Measurements from ENCODE around the gene HOXD12. TPM values are rescaled to one million over a fixed set of nuclear protein-coding genes. Genes with fewer than 3 reads are reported as not detected.

HOXD12 gene
- total and polyA plus RNA-seq, 5 donors: not detected

DNA sequence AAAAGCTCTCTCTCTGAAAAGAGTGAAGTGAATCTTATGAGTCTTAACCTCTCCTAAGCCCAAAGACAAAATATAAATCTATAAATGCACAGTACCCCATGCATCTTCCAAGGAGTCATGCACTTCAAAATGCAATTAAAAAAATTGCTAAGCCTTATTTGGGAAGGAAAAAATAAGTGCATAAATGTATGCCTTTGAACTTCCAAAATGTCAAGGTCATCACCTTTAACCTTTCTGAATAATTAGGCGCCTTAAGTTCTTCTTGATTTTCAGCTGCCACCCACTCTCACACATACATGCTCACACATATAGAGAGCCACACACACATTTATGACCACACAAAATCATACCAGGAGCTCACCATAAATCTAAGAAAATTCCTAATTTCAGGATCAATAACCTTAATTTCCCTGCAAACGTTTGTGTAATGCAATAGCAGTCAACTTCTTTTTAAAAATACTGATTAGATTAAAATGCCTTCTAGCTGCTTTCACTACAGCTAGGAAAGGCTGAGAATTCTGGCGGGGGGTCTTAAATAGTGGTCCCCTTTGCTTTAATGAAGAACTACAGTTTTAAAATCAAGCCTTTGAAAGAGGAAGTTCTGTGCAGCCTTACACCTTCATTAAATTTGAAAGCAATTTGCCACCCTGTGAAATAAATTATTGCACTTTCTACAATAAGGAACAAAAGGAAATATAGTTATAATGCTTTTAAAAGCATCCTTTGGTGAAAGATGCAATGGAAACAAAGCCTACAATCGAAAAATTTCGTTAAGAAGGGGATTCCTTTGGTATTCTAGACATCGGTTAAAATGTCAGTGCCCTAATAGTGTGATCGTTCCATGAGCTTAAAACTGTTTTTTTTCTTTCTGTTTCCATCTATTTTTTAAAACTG lies 11.1 kb downstream of the HOXD12 start:
- DNase-seq (no peak), ATAC-seq (no peak)
- WGBS: 16% methylated on average over 7 of the region's 7 CpGs
- intact Hi-C loops (cut with DNase I): no loop called here
- Histone ChIP-seq H3K4me1 (ENCODE audit: control insufficient read depth, insufficient read depth, low read length) (no peaks in the 10 kb centered on the region), H3K9me3 (ENCODE audit: control insufficient read depth, low read length) (no peaks in the 10 kb centered on the region), H3K27ac (ENCODE audit: low read length) (no peak overlapping the region), H3K27me3 (ENCODE audit: control insufficient read depth, insufficient read depth) (peaks cover 7% of the 10 kb centered on the region), H3K4me3 (ENCODE audit: low read length) (no peak overlapping the region)

DNA sequence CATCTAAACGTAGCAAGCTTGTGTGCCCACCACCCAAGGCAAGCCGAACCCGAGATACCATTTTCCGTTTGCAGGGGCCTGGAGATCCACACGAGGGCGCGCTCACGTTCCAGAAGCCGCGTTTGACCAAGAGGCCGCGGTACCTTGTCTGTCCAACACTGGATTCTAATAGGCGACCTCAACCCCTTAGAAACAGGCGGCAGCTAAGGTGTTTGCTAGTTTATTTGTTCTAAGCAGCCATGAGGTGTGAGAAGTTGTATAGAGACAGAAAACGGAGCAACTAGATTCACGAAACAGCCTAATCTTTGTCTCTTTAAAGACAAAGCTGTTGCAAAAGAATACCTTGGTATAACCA lies 11.7 kb downstream of the HOXD12 start:
- DNase-seq (peak in 1 of 3 donors; percentile 22), ATAC-seq (no peak)
- intact Hi-C loops (cut with DNase I): no loop called here
- 4% methylated on average over 16 of the region's 16 CpGs for WGBS
- Histone ChIP-seq H3K27ac (ENCODE audit: low read length) (no peak overlapping the region), H3K4me3 (ENCODE audit: low read length) (no peak overlapping the region), H3K4me1 (ENCODE audit: control insufficient read depth, insufficient read depth, low read length) (no peaks in the 10 kb centered on the region), H3K9me3 (ENCODE audit: control insufficient read depth, low read length) (no peaks in the 10 kb centered on the region), H3K27me3 (ENCODE audit: control insufficient read depth, insufficient read depth) (peaks cover 7% of the 10 kb centered on the region)

DNA sequence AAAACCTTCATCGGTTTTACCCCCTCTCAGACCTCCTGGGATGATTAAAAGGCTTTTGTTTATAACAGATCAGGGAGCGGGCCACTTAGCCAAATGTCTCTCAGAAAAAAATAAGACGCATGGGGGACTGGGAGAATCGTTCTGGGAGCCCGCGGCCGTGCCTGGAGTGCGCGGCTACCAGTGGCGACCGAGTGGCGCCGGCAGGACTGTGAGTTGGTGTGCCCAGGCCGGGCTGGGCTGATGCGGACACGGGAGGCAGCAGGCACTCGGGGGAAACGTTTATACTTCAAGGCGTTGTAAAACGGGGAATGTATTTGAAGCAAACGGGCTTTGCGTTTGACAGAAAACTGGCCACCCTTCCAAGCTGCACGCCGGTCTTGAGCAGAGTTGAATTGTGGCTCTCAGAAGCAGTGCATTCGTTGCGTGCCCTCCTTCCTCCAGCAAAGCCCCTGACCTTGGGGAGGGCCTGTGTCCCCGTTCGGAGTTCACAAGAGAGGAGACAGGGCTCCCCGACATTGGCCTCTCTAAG lies 12.3 kb downstream of the HOXD12 start:
- Histone ChIP-seq H3K9me3 (ENCODE audit: control insufficient read depth, low read length) (no peaks in the 10 kb centered on the region), H3K4me3 (ENCODE audit: low read length) (no peak overlapping the region), H3K27me3 (ENCODE audit: control insufficient read depth, insufficient read depth) (peaks cover 7% of the 10 kb centered on the region), H3K4me1 (ENCODE audit: control insufficient read depth, insufficient read depth, low read length) (no peaks in the 10 kb centered on the region), H3K27ac (ENCODE audit: low read length) (no peak overlapping the region)
- intact Hi-C loops (cut with DNase I): no loop called here
- WGBS: 4% methylated on average over 29 of the region's 29 CpGs
- ATAC-seq: no peak
- no peak for DNase-seq

DNA sequence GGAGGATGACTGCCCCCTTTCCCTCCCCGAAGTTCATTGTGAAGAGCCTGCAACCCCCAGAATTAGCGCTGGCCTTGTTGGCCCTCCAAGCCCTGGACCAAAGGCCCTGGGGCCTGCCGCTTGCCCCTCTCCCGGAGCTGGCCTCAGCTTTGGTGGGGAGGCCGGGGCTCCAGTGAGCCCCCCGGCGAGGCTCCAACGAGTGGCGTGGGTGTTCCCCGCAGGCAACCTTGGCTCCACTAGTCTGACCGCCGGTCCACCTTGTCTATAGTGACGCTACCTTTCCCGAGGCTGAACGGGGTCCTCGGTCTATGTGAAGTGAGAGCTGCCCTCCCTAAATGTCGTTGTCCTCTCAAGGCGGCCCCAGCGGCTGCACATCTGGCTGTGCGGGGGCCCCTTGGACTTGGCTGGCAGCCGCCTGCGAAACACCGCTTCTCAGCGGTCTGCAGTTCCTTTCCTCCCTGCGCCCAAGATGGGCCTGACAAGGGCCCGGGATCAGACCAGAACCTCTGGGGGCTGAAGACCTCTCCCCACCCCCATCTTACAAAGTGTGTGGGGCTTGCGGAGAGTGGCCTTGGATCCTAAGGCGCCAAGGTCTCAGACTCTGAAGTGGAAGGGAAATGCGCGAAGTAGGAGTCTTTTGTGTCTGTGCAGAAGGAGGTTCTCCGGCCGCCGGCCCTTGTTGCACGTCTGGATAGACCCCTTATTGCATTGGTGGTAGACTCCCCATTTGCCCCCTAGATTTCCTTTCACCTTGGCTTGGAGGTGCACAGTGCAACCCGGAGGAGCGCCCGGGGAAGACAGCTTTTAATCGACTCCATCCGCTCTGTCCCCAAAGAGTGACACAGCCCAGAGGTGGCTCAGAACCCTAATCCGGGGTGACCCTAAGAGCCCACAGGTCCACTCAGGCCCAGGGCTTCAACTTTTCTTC lies 13.0 kb downstream of the HOXD12 start:
- Histone ChIP-seq H3K9me3 (ENCODE audit: control insufficient read depth, low read length) (no peaks in the 10 kb centered on the region), H3K27me3 (ENCODE audit: control insufficient read depth, insufficient read depth) (peaks cover 7% of the 10 kb centered on the region), H3K4me3 (ENCODE audit: low read length) (no peak overlapping the region), H3K4me1 (ENCODE audit: control insufficient read depth, insufficient read depth, low read length) (no peaks in the 10 kb centered on the region), H3K27ac (ENCODE audit: low read length) (no peak overlapping the region)
- intact Hi-C loops (cut with DNase I): no loop called here
- WGBS: 7% methylated on average over 40 of the region's 40 CpGs
- DNase-seq (no peak), ATAC-seq (no peak)

DNA sequence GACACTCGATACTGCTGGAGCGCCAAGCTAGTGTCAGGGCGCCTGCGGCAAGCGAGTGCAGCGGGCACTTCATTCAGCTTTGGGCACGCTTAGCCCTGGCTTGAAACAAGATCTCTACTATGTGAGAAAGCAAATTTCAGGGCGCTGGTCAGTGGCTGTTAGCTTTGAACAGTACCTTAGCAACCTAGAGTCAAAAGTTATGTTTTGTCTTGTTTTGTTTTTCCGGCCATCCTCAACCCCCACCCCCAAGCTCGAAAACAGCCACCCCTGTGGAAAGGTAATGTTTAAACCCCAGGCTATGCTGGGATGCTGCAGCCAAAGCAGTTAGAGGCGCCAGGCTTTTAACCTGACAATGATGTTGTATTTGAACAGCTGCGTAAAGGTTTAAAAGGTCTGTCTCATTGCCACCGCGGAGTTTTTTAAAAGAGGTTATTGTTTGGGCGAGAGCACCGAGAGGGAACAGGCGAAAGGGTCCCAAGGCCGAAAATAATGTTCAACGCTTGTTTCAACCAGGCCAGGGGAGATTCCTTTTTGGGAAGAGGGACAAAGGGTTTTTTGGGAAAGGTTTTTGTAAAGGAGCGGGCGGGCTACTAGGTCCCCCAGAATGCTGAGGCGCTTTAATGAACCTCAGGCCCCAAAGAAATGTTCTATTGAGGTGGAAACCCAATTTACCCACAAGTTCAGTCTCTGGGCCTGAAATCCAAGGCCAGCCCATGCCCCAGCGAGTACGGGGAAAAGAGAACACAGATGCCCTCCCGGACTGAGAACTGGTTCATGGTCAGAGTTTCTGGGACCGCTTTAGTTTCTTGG lies 14.7 kb downstream of the HOXD12 start:
- Histone ChIP-seq H3K4me3 (ENCODE audit: low read length) (no peak overlapping the region), H3K27me3 (ENCODE audit: control insufficient read depth, insufficient read depth) (peaks cover 7% of the 10 kb centered on the region)
- intact Hi-C loops (cut with DNase I): no loop called here

DNA sequence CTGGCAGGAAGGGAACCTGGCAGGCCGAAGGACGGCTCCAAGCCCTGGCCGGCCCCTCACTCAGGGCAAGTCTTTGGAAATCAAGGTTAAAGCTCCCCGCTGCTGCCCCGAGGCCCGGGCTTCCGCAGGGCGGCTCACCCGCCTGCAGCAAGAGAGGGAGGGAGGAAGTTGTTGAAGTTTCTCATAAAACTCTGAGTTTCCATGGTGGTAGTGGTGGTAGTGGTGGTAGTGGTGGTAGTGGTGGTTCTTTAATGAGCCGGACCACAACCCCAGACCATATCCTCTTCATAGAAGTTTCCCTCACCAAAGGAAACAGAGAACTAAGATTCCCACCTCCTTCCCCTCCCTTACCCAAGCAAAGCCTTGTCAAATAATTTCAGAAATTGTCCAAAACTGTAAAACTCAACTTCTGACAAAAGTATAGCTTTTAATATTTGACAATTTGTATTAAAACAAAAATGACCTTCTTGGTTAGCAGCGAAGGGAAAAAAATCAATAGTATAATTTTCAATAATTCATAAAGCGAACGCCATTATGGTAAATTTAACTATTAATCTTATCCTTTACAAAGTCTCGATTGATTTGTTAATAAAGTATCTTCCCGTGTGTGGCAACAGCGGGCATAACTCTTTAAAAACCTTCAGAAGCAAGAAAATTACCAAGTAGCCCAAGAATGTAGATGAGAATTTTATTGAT lies 15.5 kb downstream of the HOXD12 start:
- H3K4me3 ChIP-seq (ENCODE audit: low read length): no peak overlapping the region

More for the DNA sequence above, 14.7 kb downstream of the HOXD12 start:
- DNase-seq: no peak
- H3K27ac ChIP-seq (ENCODE audit: low read length): no peak overlapping the region
- H3K4me1 ChIP-seq (ENCODE audit: control insufficient read depth, insufficient read depth, low read length): no peaks in the 10 kb centered on the region
- ATAC-seq: no peak
- WGBS: 9% methylated on average over 26 of the region's 26 CpGs
- no peaks in the 10 kb centered on the region for H3K9me3 ChIP-seq (ENCODE audit: control insufficient read depth, low read length)

DNA sequence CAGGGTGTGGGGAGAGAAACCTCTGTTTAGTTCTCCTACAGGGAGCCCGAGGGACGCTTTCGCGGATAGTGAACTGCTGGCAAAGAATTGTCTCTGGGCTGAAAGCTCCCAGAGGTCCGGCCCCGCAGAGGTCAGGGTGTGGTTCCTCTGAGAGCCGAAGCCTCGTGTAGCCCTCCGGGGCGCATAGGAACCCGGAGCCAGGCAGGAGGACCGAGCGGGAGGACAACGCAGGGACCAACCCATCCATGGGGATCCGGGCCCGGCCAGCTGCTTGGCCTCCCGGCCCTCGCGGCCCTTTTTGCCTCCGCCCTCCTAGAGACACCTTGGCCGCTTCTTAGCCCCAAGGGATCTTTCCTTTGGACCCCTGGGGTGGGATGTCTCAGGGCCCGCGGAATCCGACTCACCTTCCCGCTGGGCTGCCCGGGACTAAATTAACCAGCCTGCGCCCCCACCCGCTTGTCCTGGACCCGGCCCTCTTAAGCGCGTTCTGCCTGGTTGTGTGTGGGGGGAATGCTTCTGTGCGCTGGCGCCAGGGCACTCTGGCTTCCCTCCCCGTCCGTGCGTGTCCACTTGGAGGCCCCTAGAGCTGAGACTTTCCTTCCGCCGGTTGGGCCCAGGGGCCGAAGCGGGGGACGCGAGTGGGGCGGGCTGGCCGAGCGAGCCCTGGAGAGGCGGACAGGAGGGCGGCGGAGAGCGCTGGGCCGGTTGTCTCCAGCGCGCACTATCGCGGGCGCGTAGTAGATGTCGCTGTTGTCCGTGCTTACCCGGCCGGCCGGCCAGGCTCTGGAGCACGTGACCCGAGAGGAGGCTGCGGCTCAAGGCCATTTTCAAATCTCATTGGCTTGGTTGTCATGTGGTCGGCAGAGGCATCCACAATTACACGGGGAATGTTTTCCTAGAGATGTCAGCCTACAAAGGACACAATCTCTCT lies 16.6 kb downstream of the HOXD12 start, which contains the start of gene HOXD10:
Gene HOXD10, plus strand, starts transcription at position 896 of the 931 bp plus-strand sequence. CDS start 56 bp downstream, outside the sequence.
- H3K27me3 ChIP-seq (ENCODE audit: control insufficient read depth, insufficient read depth): peaks cover under 1% of the 10 kb centered on the region
- no peak for DNase-seq
- no peaks in the 10 kb centered on the region for H3K4me1 ChIP-seq (ENCODE audit: control insufficient read depth, insufficient read depth, low read length)
- H3K27ac ChIP-seq (ENCODE audit: low read length): no peak within 1 kb of the TSS
- WGBS: 4% methylated on average over 66 of the region's 66 CpGs
- H3K4me3 ChIP-seq (ENCODE audit: low read length): no peak within 1 kb of the TSS
- no peaks in the 10 kb centered on the region for H3K9me3 ChIP-seq (ENCODE audit: control insufficient read depth, low read length)
- intact Hi-C loops (cut with DNase I): no loop called here
- peak in 1 of 2 donors; percentile 19 for ATAC-seq

More for the DNA sequence above, 15.5 kb downstream of the HOXD12 start:
- Histone ChIP-seq H3K27ac (ENCODE audit: low read length) (no peak overlapping the region), H3K9me3 (ENCODE audit: control insufficient read depth, low read length) (no peaks in the 10 kb centered on the region), H3K27me3 (ENCODE audit: control insufficient read depth, insufficient read depth) (peaks cover 7% of the 10 kb centered on the region), H3K4me1 (ENCODE audit: control insufficient read depth, insufficient read depth, low read length) (no peaks in the 10 kb centered on the region)
- DNase-seq (no peak), ATAC-seq (no peak)
- 20% methylated on average over 16 of the region's 16 CpGs for WGBS
- intact Hi-C loops (cut with DNase I): no loop called here

DNA sequence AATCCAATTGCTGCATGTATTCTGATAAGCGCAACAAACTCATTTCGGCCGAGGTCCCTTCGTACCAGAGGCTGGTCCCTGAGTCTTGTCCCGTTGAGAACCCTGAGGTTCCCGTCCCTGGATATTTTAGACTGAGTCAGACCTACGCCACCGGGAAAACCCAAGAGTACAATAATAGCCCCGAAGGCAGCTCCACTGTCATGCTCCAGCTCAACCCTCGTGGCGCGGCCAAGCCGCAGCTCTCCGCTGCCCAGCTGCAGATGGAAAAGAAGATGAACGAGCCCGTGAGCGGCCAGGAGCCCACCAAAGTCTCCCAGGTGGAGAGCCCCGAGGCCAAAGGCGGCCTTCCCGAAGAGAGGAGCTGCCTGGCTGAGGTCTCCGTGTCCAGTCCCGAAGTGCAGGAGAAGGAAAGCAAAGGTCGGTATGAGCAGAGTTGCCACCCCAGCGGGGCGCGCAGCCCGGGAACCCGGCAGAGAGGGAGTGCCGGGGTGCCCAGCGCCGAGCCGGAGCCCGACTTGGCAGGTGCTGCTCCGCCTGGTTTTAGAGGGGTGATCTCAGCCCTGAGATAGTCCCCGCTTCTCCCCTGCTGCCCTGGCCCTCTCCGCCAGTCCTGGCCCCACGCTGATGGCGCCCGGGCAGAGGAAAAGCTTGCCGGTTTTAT lies 17.7 kb downstream of the HOXD12 start:
- no peaks in the 10 kb centered on the region for H3K27me3 ChIP-seq (ENCODE audit: control insufficient read depth, insufficient read depth)
- no peak overlapping the region for H3K4me3 ChIP-seq (ENCODE audit: low read length)
- intact Hi-C loops (cut with DNase I): no loop called here
- H3K4me1 ChIP-seq (ENCODE audit: control insufficient read depth, insufficient read depth, low read length): no peaks in the 10 kb centered on the region
- 13% methylated on average over 40 of the region's 40 CpGs for WGBS
- ATAC-seq: no peak
- H3K27ac ChIP-seq (ENCODE audit: low read length): no peak overlapping the region
- no peak for DNase-seq
- no peaks in the 10 kb centered on the region for H3K9me3 ChIP-seq (ENCODE audit: control insufficient read depth, low read length)

DNA sequence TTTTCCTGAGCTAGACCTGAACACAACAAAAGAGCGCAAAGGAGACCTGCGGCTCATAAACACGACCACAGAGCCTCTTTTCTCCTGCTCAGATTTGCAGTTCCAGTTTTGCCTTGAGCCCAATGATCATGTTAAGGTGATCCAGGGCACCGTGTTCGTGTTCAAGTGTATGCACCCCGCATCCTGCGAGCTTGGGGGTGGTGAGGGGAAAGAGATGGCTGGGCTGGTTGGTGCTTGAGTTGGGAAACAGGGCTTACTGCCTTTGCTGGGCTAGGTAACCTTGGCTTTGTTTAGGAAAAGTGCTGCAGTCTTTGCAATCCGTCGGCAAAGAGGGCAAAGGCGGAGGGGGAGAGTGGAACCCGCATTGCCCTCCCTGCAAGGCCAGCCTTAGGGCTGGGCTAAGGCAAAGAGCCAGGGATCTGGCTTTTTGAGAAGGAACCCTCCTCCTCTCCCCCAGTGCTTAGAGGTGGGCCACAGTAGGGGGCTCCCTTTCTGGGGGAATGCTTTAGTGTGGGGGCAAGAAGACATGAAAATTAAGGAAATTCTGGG lies 18.3 kb downstream of the HOXD12 start:
- DNase-seq (no peak), ATAC-seq (no peak)
- 9% methylated on average over 11 of the region's 11 CpGs for WGBS
- Histone ChIP-seq H3K4me3 (ENCODE audit: low read length) (no peak overlapping the region), H3K27me3 (ENCODE audit: control insufficient read depth, insufficient read depth) (no peaks in the 10 kb centered on the region), H3K27ac (ENCODE audit: low read length) (no peak overlapping the region), H3K9me3 (ENCODE audit: control insufficient read depth, low read length) (no peaks in the 10 kb centered on the region), H3K4me1 (ENCODE audit: control insufficient read depth, insufficient read depth, low read length) (peaks cover 2% of the 10 kb centered on the region)
- intact Hi-C loops (cut with DNase I): no loop called here

Measured in right cardiac atrium (tissue), 5 donors.